CD1c-positive myeloid dendritic cell (primary cell): Measurements from ENCODE around the gene NAP1L4.
"Not testable (repeated sequence)": the region's sequence is repeated elsewhere in the genome, so short reads cannot be mapped to it uniquely, and the experiment has no call there.

Experiments used
- DNase-seq: peaks from one replicate; pipeline ENCODE4 v3.0.0-alpha.2; 2016; ENCODE audit errors: extremely low spot score

NAP1L4 gene

DNA sequence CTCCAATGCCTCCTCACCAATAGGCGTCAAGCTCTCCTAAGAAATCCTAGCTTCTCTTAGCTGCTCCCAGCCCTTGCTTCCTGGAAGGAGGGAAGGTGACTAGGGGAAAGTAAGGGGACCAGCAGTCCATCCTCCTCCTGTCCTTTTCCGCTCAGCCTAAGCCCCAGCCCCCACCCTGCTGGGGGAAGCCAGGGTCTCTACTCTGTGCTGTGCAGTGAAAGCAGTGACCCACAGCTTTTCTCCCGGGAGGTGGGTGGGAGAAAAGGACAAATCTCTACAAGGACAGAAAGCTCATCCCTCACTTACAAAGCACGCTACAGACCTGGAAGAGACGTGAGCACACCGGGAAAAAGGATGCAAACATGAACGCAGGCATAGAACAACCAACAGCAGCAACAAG, 32.0 kb downstream of the NAP1L4 start:
- no peak for DNase-seq

DNA sequence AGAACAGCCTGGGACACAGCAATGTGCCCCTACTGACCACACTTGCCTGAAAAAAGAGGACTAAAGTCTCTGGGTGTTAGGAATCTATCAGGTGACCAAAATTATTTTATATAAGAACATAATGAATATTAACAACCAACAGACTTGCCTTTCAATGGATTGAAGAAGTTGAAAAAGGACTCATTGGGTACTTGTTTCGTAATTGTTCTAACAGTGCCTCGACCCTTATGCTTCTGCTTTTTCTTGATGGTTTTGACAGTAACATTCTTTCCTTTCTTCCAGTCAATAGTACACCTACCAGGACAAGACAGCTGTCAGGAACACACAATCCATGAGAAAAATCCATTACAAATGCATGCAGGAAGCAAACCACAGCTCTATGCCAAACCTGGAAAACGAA, 33.9 kb downstream of the NAP1L4 start:
- peak; percentile 27 for DNase-seq

DNA sequence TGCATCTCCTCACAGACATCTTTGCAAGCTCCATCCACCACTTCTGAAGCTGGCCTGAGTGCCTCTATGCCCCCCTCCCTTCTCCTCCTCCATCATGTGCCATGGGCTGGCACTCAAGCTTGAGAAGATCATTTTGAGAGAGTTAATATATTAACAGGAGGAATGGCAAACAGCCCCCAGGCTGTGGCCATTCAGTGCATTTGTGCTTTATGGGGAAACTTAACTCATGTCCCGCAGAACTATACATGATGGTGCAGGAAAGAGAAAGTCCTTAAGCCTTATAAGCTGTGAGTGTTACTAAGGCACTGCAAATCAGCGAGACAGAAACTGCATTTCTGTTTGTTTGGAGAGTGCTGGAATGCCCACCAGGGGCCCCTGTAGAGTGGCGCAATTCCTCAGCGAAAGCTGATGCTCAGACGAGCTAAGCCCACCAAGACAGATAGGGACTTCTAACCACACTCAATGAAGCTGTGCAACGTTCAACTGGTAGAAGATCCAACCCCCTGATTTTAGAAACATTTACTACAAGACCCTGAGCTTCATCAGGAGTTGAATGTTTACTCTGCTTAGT, 36.1 kb downstream of the NAP1L4 start:
- DNase-seq: no peak

DNA sequence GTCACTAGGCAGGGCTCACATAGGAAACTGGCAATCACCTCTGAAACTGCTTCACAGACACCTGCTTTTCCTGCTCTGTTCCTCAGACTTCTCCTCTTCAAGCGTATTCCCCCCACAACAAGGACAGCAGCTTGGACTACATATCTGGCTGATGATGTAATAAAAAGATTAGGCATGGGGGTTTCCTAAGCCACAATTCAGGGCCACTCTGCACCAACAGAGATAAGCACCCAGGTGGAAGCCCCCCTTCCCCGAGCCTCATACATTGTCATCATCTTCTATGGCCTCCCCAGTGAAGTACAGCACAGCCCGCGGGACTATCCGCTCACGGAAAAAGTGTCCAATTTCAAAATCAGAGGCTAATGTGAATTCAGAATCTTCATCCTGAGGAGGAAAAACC, 37.9 kb downstream of the NAP1L4 start:
- no peak for DNase-seq

DNA sequence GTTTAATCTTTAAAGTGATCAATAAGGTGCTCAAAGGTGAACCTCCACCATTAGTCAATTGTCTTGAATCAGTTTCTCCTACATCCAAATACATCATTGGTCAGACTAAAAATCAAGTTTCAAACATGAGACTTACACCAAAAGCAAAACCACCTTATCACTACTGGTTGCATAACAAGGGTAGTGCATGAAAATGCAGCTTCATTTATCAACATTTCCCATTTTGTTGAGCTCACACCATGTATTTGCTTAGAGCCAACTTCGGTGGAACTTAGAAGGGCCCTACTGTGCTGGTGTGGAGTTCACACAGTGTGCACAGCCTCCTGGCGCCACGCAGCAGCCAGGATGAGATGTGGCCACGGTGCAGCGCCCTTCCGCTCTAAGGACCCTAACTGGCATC, 39.8 kb downstream of the NAP1L4 start:
- no peak for DNase-seq

DNA sequence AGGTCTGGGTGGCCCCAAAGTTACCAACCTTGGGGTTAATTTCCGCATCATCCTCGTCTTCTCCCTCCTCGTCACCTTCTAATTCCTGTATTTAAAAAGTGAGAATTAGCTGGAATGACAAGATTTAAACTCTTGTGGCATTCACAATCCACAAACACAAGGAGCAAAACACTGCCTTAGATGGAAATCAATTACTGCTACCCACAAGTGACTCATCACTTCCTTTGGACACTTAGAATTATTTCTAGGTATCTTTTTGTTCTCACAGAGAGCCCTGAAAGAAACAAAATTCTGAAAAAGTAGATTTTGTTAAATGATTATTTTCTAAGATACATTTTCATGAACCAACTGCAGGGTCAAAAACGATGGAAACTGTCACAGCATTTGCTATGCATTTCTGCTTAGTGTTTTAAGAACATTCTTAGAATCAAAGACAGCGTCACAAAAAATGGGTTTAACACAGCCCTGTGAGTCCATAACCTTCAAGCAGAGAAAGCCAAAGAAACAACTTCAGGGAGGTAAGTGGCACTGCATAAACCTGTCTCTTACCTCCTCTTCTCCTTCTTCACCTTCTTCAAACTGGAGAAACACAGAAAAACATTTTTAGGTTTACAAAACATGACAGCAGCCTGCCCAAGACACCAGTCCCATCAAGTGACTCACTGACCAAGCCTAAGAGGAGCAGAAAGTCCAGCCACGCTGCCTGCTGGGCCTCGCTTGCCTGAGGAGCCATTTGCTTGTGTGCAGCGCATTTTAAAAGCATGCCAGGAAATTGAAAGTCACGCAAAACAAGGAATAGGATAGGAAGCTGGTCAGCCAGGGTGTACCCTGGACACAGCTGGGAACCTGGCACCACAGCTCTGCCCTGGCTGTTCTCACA, 40.7 kb downstream of the NAP1L4 start:
- DNase-seq: no peak

DNA sequence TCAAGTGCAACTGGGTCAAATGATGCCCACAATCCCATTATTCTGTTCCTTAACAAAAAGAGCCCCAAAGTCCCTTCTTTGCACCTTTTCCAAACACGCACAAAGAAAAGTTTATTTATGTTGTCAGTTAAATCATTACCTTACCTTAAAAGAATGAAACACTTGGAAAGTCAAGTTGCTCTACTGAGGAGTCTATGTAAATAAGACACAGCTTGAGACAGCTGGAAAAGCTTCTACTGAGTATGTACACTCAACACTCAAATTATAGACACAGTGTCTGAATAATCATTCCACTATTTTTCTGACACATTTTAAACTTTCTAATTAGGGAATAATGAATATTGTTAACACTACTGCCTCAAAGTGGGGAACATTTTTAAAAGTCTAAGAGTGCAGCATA, 41.3 kb downstream of the NAP1L4 start:
- DNase-seq: no peak

DNA sequence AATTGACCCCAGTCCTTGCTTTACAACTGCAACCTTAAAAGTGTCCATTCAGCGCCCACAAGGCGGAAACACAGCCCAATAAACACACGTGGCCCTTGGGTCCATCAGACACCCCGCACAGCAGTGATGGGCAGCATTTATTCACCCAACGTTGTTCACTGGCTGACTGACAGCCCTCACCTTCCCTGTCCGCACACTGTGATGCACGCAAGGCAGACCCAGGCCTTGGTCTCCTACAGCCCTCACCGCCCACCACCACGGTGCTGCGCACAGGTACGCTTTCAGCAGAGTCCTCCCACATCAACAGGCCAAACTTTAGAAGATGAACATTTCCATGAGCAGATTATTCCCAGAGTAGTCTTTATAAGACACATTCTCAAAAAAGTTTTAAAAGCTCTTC, 42.2 kb downstream of the NAP1L4 start:
- no peak for DNase-seq

DNA sequence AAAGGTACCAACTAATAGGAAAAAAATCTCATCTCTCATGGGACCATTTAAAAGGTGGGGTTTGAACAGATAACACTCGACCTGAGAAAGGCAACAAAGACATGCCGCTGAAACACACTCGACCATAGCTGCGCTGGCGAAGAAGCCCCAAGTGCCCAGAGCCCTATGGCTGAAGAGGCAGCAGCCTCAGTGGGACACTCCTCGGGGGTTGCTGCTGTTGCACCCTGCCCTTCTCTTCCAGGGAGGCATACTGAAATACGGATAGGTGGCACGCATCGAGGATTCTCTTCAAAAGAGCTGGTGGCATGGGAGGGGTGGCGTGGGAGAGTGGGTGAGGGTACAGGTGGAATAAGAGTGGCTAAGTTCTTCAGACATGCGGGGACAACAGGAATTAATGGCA, 44.4 kb downstream of the NAP1L4 start:
- DNase-seq: no peak

DNA sequence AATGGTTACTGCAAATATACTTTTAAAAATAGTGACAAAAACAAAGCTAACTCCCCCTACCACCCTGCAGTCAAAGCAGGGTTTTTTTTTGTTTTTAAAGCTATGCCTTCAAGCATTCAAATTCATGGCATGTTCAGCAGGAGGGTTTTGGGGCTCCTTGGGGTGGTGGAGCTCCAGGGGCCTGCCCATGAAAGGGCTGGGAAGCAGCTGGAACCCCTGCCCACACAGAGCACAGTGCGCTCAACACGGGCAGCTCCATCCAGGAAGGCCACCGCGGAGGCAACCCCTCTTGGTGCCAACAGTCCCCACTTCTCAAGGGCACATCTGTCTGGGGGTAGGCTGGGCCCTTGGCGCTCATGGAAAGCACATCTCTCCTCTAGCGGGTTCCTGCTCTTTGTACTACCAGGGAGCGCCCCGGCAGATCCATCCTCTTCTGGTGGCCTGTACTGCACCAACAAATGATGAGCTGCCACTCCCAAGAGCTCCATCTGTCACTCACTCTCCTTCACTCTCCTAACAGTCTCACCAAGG, 46.3 kb downstream of the NAP1L4 start:
- DNase-seq: no peak

DNA sequence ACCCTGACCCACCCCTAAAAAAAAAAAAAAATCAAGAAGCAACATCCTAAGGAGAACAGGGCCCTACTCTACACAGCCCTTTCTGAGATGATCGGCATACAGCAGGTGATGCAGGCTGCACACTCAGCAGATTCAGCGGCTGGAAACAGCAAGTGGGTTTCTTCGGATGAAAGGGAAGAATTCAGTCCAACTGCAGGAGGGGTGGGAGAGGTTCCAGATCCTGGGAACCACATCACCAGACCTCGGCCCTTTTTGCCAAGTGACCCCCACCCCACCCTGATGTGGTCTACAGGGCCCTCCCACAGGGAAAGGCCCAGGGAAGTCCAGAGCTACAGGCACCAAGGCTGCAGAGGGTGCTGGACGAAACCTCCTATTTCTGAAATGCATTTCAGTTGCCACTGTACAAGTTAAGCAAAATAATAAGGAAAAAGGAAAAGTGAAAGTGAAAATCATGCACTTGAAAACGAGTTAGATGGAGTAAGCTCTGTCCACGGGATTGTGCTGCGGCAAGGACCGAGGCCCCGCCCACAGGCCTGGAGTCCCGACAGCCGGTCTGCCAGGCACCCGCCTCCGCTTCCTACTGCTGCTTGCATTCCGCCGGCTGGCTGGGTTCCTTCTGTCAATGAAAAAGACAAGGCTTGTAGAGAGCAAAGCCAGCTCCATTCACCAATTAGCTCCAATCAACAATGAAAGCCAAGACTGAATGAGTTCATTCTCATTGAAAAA, 46.9 kb downstream of the NAP1L4 start:
- DNase-seq: peak; percentile 94

DNA sequence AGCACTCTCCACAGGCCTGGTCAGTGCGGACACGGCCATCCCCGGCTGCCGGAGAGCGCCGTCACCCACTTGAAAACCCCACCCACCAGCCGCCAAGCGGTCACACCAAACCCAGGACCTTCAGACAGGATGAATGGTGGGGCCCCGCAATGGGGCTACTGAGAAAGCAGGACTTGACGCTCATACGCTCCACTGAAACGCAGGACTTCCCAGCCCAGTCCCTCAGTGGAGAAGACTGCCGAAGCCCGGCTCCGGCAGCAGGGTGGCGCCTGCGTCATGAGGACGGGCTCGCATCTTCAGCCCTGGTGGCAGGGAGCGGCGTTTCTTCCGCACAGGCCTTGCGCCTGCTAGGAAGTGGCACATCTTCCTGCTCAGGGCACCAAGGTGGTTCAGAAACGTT, 47.6 kb downstream of the NAP1L4 start:
- no peak for DNase-seq

DNA sequence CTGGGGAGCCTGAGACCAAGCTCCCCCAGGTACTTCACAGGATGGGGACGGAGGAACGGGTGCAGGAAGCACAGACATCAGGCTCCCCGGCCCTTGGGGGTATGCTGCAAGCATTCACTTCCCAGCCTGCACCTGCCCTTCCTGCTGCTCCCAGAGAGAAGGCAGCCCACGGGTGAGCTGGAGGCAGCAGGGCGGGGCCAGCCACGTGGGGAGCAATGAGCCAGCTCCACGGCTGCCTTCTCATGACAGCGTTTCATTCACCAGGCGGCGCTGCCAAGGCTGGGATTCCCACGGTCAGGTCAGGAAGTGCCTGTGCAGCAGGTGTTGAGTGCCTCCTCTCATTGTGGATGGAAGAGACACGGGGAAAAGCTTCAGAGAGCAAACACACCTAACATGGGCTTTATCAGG, 48.4 kb downstream of the NAP1L4 start:
- peak; percentile 10 for DNase-seq

DNA sequence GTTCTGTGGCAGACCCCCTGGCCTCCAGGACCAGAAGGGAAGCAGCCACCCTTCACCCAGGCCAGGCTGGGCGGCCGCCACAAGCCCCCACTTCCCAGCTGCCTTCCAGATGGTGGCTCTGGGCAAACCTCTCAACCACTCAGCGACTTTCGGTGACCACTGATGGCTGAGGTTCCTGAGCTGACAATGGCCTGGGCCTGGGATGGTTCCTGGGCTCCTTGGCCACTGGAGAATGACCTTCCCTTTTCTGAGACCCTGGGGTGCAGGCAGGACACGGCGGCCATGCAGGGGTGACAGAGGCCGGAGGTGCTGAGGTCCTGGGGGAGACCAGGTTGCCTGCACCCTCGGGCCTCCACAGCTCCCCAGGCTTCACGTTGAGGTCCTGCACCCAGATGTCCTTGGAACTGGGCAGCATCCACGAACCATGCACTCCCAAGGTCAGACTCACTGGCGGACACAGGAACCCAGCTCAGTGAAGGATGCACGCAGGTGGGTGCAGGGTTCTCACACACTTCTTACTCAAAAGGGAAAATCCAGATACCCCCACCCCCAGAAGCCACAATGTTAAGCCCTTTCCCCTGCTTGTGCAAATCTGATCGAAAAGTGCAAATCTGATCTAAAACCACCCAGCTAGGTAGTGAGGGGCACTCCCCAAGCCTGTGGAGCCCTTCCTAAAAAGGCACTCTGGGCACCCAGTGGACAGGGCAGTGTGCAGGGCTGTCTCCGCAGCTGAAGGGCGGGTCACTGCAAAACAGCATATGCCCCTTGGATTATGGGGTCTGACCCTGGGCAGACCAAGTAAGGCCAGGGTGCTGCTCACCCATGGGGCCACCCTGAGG, 49.0 kb downstream of the NAP1L4 start:
- DNase-seq: no peak

DNA sequence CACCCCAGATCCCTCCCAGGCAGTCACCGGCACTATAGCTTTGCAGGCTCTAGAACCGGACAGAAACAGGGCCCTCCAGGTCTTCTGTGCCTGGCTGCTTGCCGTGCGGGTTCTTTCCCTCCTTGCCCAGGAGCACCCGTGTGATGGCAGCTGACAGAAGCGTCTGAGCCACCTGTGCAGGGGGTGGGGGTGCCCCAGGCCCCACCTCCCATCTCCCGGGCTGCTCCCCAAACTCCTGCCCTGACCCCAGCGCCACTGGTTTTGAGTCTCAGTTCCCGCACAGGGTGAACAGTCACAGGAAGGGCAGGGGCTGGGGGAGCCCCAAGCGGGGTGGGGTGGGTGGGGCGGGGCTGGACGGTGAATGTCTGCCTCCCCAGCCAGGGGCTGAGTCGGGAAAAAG, 49.7 kb downstream of the NAP1L4 start:
- no peak for DNase-seq

DNA sequence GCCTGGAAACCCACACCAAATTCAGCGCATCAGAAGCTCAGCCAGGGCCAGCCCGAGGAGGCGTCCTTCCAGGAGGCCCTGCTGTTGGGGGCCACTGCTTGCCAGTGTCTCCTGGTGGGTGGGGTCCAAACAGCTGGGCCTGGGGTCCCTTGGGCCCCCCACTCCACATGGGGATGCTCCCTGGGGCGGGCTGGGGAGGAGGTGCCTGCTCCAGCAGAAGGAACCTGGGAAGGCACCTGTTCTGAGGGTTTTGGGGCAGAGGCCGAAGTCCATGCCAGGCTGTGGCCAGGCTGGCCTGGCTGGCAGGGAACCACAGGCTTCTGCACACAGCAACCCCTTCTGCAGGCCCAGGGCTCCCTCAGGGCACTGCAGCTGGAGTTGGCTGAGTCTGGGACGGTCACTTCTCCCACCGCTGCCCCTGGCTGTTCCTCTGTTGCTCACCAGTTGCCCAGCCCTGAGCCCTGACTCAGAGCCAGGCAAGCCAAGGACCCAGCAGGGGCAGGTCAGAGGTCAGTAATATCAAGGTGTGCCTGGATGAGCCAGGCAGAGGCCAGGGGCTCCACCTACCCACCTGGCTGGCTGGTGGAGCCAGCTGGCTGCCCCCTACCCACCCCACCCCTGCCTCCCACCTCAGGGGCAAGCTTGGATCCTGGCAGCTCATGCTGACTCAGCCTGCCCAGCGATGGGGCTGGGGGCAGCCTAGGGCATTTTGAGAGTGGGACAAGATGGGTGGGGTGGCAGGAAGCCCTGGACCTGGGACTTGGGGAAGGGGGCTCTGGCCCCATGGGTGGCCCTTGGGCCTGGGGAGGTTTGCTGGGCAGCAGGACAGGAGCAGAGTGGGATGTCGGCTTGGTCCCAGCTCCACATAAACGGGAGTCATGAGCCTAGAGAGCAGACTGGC, 51.0 kb downstream of the NAP1L4 start:
- peak; percentile 21 for DNase-seq

DNA sequence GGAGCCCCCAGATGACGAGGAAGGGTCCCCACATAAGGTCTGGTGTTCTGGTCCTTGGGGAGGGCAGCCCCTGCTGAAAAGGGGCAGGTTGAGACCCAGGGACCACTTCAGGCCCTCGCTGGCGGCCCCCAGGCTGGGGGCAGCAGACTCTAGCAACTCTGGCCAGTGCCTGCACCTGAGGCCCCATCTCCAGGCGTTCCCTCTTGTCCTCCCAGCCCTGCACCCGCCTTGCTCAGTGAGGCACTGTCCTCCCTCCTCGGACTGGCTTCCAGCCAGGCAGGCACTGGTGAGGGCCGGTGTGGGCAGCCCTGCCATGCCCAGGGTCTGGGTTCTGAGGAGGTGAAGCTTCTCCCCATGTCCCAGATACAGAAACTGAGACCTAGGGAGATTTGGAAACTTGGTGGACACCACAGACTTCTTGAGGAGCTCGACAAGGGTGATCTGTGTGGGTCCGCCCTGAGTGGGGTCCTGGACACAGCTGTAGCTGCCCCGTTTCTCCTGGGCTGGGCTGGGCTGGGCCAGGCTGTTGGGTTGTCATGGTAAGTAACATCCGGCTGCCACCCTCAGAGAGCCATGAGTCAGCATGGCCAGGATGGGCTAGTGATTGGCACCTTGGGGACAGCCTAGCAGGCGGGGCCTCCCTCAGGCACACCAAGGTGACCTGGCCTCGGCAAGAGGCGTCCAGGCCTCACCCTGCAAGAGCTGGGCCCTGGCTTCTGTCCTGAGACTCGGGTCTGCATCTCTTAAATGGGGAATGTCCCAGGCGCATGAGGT, 51.8 kb downstream of the NAP1L4 start:
- peak; percentile 71 for DNase-seq

DNA sequence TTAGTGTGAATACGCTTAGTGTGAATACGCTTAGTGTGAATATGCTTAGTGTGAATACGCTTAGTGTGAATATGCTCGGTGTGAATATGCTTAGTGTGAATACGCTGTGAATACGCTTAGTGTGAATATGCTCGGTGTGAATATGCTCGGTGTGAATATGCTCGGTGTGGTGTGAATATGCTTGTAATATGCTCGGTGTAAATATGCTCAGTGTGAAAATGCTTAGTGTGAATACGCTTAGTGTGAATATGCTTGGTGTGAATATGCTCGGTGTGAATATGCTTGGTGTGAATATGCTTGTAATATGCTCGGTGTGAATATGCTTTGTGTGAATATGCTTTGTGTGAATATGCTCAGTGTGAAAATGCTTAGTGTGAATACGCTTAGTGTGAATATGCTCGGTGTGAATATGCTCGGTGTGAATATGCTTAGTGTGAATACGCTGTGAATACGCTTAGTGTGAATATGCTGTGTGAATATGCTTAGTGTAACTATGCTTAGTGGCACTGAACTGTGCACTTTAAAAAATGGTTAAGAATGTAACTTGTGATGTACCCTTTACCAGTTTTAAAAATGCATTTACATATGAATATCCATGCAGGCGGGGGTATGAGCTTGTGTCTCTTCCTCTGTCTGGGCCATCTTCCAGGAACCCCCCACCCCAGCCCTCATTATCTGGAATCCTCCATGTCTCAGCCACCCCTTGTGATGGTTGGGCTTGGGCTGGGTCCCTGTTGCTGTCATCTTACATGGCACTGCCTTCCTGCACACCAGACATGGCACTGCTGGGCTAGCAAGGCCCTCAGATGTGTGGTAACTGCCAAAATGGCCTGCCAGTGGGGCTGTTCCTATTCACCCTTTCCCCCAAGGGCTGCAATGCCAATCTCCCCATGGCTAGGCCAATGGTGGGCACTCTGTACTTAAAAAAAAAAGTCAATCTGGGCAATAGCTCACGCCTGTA, 53.4 kb downstream of the NAP1L4 start:
- not testable (repeated sequence) for DNase-seq
